ENCODE data around the gene ISYNA1. TPM values are rescaled to one million over a fixed set of nuclear protein-coding genes. Genes with fewer than 3 reads are reported as not detected.

Gene ISYNA1
- total and polyA plus RNA-seq, 12 donors, result 12.6 to 137 (median 20.5) TPM

GRCh38 chr19:18446811-18447359 lies 9.0 kb upstream of the ISYNA1 start:
- H3K4me1 ChIP-seq, result peaks cover 0 to 17% (median 9%) of the 10 kb centered on the region in 9 donors
- 80 to 91% methylated on average over 12 of the region's 12 CpGs for WGBS, 2 donors
- H3K4me3 ChIP-seq, result no peak overlapping the region
- no peaks in the 10 kb centered on the region for H3K27me3 ChIP-seq
- H3K9me3 ChIP-seq, result no peaks in the 10 kb centered on the region
- DNase-seq, result peak in 1 of 2 donors; percentile 12
- no peak for TF ChIP-seq CTCF (IDR thresholded peaks at IDR 0.05)
- H3K27ac ChIP-seq, result no peak overlapping the region
- intact Hi-C loops (cut with DNase I), result loop anchor here in 3 of 10 donors (10.0 kb wide), 3 partner anchors 118 to 408 kb away; no protein-coding TSS in a partner anchor
- no peak for ATAC-seq
- peaks cover 0 to 91% (median 50%) of the 10 kb centered on the region in 9 donors for H3K36me3 ChIP-seq

GRCh38 chr19:18446145-18446810 lies 8.3 kb upstream of the ISYNA1 start:
- Histone ChIP-seq H3K27ac (no peak overlapping the region), H3K27me3 (no peaks in the 10 kb centered on the region), H3K4me1 (peaks cover 0 to 13% (median 7%) of the 10 kb centered on the region in 9 donors), H3K36me3 (peaks cover 0 to 85% (median 50%) of the 10 kb centered on the region in 9 donors), H3K4me3 (no peak overlapping the region), H3K9me3 (no peaks in the 10 kb centered on the region)
- DNase-seq, result no peak
- TF ChIP-seq CTCF (IDR thresholded peaks at IDR 0.05), result no peak
- intact Hi-C loops (cut with DNase I), result loop anchor here in 3 of 10 donors (10.0 kb wide), 3 partner anchors 119 to 409 kb away; no protein-coding TSS in a partner anchor
- ATAC-seq, result no peak
- 71 to 83% methylated on average over 34 of the region's 34 CpGs for WGBS, 2 donors

GRCh38 chr19:18445262-18445948 lies 7.5 kb upstream of the ISYNA1 start:
- H3K4me3 ChIP-seq, result no peak overlapping the region
- peaks cover 0 to 77% (median 47%) of the 10 kb centered on the region in 9 donors for H3K36me3 ChIP-seq
- no peaks in the 10 kb centered on the region for H3K9me3 ChIP-seq
- H3K4me1 ChIP-seq, result peaks cover 0 to 4% (median 0%) of the 10 kb centered on the region in 9 donors
- intact Hi-C loops (cut with DNase I), result loop anchor here in 3 of 10 donors (10.0 kb wide), 3 partner anchors 119 to 409 kb away; no protein-coding TSS in a partner anchor
- ATAC-seq (no peak), DNase-seq (no peak)
- WGBS, 2 donors, result 78 to 79% methylated on average over 15 of the region's 15 CpGs
- H3K27me3 ChIP-seq, result no peaks in the 10 kb centered on the region
- no peak for TF ChIP-seq CTCF (IDR thresholded peaks at IDR 0.05)
- H3K27ac ChIP-seq, result no peak overlapping the region

GRCh38 chr19:18444513-18444912 lies 6.6 kb upstream of the ISYNA1 start:
- TF ChIP-seq CTCF (IDR thresholded peaks at IDR 0.05), result no peak
- H3K36me3 ChIP-seq, result peaks cover 0 to 69% (median 39%) of the 10 kb centered on the region in 9 donors
- intact Hi-C loops (cut with DNase I), result loop anchor here in 3 of 10 donors (10.0 kb wide), 3 partner anchors 120 to 410 kb away; no protein-coding TSS in a partner anchor
- no peaks in the 10 kb centered on the region for H3K27me3 ChIP-seq
- H3K27ac ChIP-seq, result no peak overlapping the region
- no peak for DNase-seq
- H3K4me3 ChIP-seq, result no peak overlapping the region
- 89 to 92% methylated on average over 19 of the region's 19 CpGs for WGBS, 2 donors
- peaks cover 0 to 4% (median 0%) of the 10 kb centered on the region in 9 donors for H3K4me1 ChIP-seq
- H3K9me3 ChIP-seq, result no peaks in the 10 kb centered on the region
- ATAC-seq, result no peak
